Transverse colon (tissue), 4 donors: ENCODE measurements around the gene MYCL. TPM values are rescaled to one million over a fixed set of nuclear protein-coding genes. Genes with fewer than 3 reads are reported as not detected.

Experiments used
- DNase-seq: peaks from one replicate; pipeline ENCODE4 v3.0.0-alpha.2; 2019
- H3K27ac ChIP-seq, 4 donors: fragments of 200-600 bp; sonication (generic); 2 replicates each; pipeline ENCODE4 v1.5.1; 2016 to 2018; ENCODE audit warnings: inconsistent platforms in 4 of 4
- H3K27me3 ChIP-seq: fragments of 200-600 bp; sonication (generic); 2 replicates; pipeline ENCODE4 v1.5.1; 2017; ENCODE audit warnings: inconsistent platforms
- H3K36me3 ChIP-seq, 4 donors: fragments of 200-600 bp; sonication (generic); 2 replicates each; pipeline ENCODE4 v1.5.1; 2017 to 2019; ENCODE audit warnings: inconsistent platforms in 4 of 4
- H3K4me1 ChIP-seq, 4 donors: fragments of 200-600 bp; sonication (generic); 2 replicates each; pipeline ENCODE4 v1.5.1; 2017 to 2020; ENCODE audit warnings: inconsistent platforms in 4 of 4
- H3K4me3 ChIP-seq, 4 donors: fragments of 200-600 bp; sonication (generic); 1 replicate in 1 of 4; 2 replicates in 3 of 4; pipeline versions ENCODE4 v1.5.1 to v1.6.1; 2017 to 2019; ENCODE audit warnings: inconsistent platforms in 4 of 4
- H3K9me3 ChIP-seq, 2 donors: fragments of 200-600 bp; sonication (generic); 2 replicates each; pipeline ENCODE4 v1.5.1; 2017 to 2019; ENCODE audit warnings: inconsistent platforms in 2 of 2
- CTCF ChIP-seq, 5 experiments: fragments of 200-600 bp in 3 of 5; fragments of 450-650 bp in 2 of 5; sonication (generic) in 3 of 5; IDR thresholded peaks; 1 replicate in 2 of 5; 2 replicates in 3 of 5; pipeline ENCODE4 v1.5.1; 2016 to 2017; ENCODE audit warnings: antibody characterized with exemption in 5 of 5, inconsistent platforms in 3 of 5, mild to moderate bottlenecking in 2 of 5, moderate library complexity in 1 of 5
- EP300 ChIP-seq: sonication (generic); formaldehyde crosslinking; IDR thresholded peaks from one replicate; pipeline ENCODE4 v1.6.1; 2017; ENCODE audit warnings: antibody characterized with exemption, low read depth
- POLR2A ChIP-seq: fragments of 450-650 bp; IDR thresholded peaks from one replicate; pipeline ENCODE4 v1.6.1; 2016; ENCODE audit warnings: antibody characterized with exemption, mild to moderate bottlenecking, moderate library complexity
- POLR2AphosphoS5 ChIP-seq, 3 donors: sonication (generic); formaldehyde crosslinking; IDR thresholded peaks; one replicate each; pipeline ENCODE4 v1.6.1; 2016; ENCODE audit warnings: antibody characterized with exemption in 3 of 3
- WGBS, 2 donors: methylation state at CpG; one replicate each; pipeline ENCODE4 v1.1.5; 2018; ENCODE audit warnings: low coverage in 1 of 2; 5-methylcytosine and 5-hydroxymethylcytosine counted together
- in situ Hi-C, 4 donors: fragments of 200-750 bp; cut with MboI; loops; one replicate each; pipeline versions ENCODE4 v1.15.0 to v1.15.1; 2017; ENCODE audit warnings: low sequenced_read_pairs in 3 of 4, low pct_ligation_motif_present in 1 of 4, low pct_unique_long_range_greater_than_20kb in 1 of 4
- intact Hi-C: fragments of 100-400 bp; cut with DNase I; formaldehyde crosslinking; loops from one replicate; pipeline ENCODE4 v1.15.1; 2023; ENCODE audit warnings: low total_unique reads
- total RNA-seq, 4 donors: library from RNA; depleted of rRNA; stranded (reverse); fragments of >200 nt; gene quantifications; one replicate each; pipeline ENCODE4 v1.1.0, GENCODE V29; 2016

The MYCL gene
- total RNA-seq, 4 donors from 2014 or later = 14.2 to 27.3 (median 15.8) TPM

GRCh38 chr1:39940253-39940652, 38.5 kb upstream of the MYCL start:
- Histone ChIP-seq H3K27me3 (no peaks in the 10 kb centered on the region), H3K9me3 (no peaks in the 10 kb centered on the region), H3K36me3 (no peaks in the 10 kb centered on the region), H3K27ac (no peak overlapping the region), H3K4me1 (peaks cover 0 to 19% (median 8%) of the 10 kb centered on the region in 4 donors), H3K4me3 (no peak overlapping the region)
- no peak for DNase-seq
- WGBS, 2 donors = 75% methylated on average over 5 of the region's 5 CpGs; no CpG with 5 or more reads in 1 of the 2 donors
- TF ChIP-seq CTCF (IDR thresholded peaks at IDR 0.05) = no peak
- TF ChIP-seq POLR2AphosphoS5 (IDR thresholded peaks at IDR 0.05) = no peak
- TF ChIP-seq EP300 = no peak
- TF ChIP-seq POLR2A = no peak
- intact Hi-C loops = no loop called here
- in situ Hi-C loops = no loop called here

- in situ Hi-C loops = no loop called here
- Histone ChIP-seq H3K27ac (no peak overlapping the region), H3K4me1 (peaks cover 0 to 28% (median 12%) of the 10 kb centered on the region in 4 donors), H3K27me3 (no peaks in the 10 kb centered on the region), H3K9me3 (no peaks in the 10 kb centered on the region), H3K36me3 (no peaks in the 10 kb centered on the region), H3K4me3 (no peak overlapping the region)
- 92 to 94% methylated on average over 7 to 8 of the region's 8 CpGs for WGBS, 2 donors
- intact Hi-C loops = no loop called here
- no peak for DNase-seq
- no peak for TF ChIP-seq CTCF (IDR thresholded peaks at IDR 0.05)
These were observed 37.1 kb upstream of the MYCL start for GRCh38 chr1:39938856-39939255.

GRCh38 chr1:39936724-39937491, 35.2 kb upstream of the MYCL start:
- H3K36me3 ChIP-seq = no peaks in the 10 kb centered on the region
- no peaks in the 10 kb centered on the region for H3K27me3 ChIP-seq
- H3K4me1 ChIP-seq = peaks cover 0 to 31% (median 18%) of the 10 kb centered on the region in 4 donors
- H3K4me3 ChIP-seq = no peak overlapping the region
- H3K27ac ChIP-seq = peak overlapping the region in 1 of 4 donors; percentile 45
- intact Hi-C loops = no loop called here
- WGBS, 2 donors = 92% methylated on average over 2 of the region's 2 CpGs; no CpG with 5 or more reads in 1 of the 2 donors
- H3K9me3 ChIP-seq = no peaks in the 10 kb centered on the region
- in situ Hi-C loops = no loop called here
- no peak for DNase-seq
- no peak for TF ChIP-seq POLR2A
- TF ChIP-seq EP300 = no peak
- TF ChIP-seq CTCF (IDR thresholded peaks at IDR 0.05) = no peak
- TF ChIP-seq POLR2AphosphoS5 (IDR thresholded peaks at IDR 0.05) = no peak

- Histone ChIP-seq H3K9me3 (no peaks in the 10 kb centered on the region), H3K4me3 (no peak overlapping the region), H3K36me3 (no peaks in the 10 kb centered on the region), H3K27me3 (no peaks in the 10 kb centered on the region), H3K27ac (peak overlapping the region; percentile 80 to 87 (median 82)), H3K4me1 (peaks cover 0 to 33% (median 19%) of the 10 kb centered on the region in 4 donors)
- DNase-seq = peak; percentile 88
- in situ Hi-C loops (no loop called here), intact Hi-C loops (no loop called here)
- 29 to 32% methylated on average over 9 to 12 of the region's 12 CpGs for WGBS, 2 donors
- TF ChIP-seq POLR2A (peak; percentile 13), CTCF (IDR thresholded peaks at IDR 0.05) (no peak), POLR2AphosphoS5 (IDR thresholded peaks at IDR 0.05) (peak; percentile 51 to 74 (median 56))
These were observed 32.5 kb upstream of the MYCL start for GRCh38 chr1:39933956-39934941.
